GM19043 (cell line): ENCODE results near the gene TLE4.
A peak's percentile ranks its signal among the peaks of the same experiment; 100 is the strongest.

Experiments used
- ATAC-seq: cut with Tn5 transposase; IDR thresholded peaks from one replicate; pipeline ENCODE4 v1.9.1; 2021; ENCODE audit warnings: low read depth; ENCODE audit not compliant: unreplicated experiment

TLE4 gene

GRCh38 chr9:79570448-79571308, 1.1 kb upstream of the TLE4 start:
- no peak for ATAC-seq

- ATAC-seq, result no peak
These were observed 355 bp downstream of the TLE4 start for GRCh38 chr9:79572032-79572607.

GRCh38 chr9:79572608-79573411, 1.0 kb downstream of the TLE4 start:
- no peak for ATAC-seq

GRCh38 chr9:79573412-79573923, 1.7 kb downstream of the TLE4 start:
- ATAC-seq, result no peak

- no peak for ATAC-seq
These were observed 2.4 kb downstream of the TLE4 start for GRCh38 chr9:79574136-79574535.

GRCh38 chr9:79574781-79575180, 3.0 kb downstream of the TLE4 start:
- ATAC-seq, result no peak

- ATAC-seq, result no peak
These were observed 3.8 kb downstream of the TLE4 start for GRCh38 chr9:79575547-79575946.

- no peak for ATAC-seq
These were observed 6.4 kb downstream of the TLE4 start for GRCh38 chr9:79577969-79578723.

- ATAC-seq, result no peak
These were observed 7.1 kb downstream of the TLE4 start for GRCh38 chr9:79578891-79579290.

GRCh38 chr9:79579624-79580023, 7.9 kb downstream of the TLE4 start:
- no peak for ATAC-seq

GRCh38 chr9:79580055-79580454, 8.3 kb downstream of the TLE4 start:
- no peak for ATAC-seq

GRCh38 chr9:79581388-79581787, 9.6 kb downstream of the TLE4 start:
- no peak for ATAC-seq

GRCh38 chr9:79581794-79582193, 10.0 kb downstream of the TLE4 start:
- ATAC-seq, result no peak

- ATAC-seq, result peak; percentile 68
These were observed 12.3 kb downstream of the TLE4 start for GRCh38 chr9:79583952-79584654.

- no peak for ATAC-seq
These were observed 12.9 kb downstream of the TLE4 start for GRCh38 chr9:79584655-79584982.

GRCh38 chr9:79588488-79589223, 16.9 kb downstream of the TLE4 start:
- no peak for ATAC-seq

- no peak for ATAC-seq
These were observed 19.7 kb downstream of the TLE4 start for GRCh38 chr9:79591458-79591857.

- peak; percentile 35 for ATAC-seq
These were observed 21.1 kb downstream of the TLE4 start for GRCh38 chr9:79592726-79593493.
